PC-3 (cell line): ENCODE results near the gene MRPL39. TPM values are rescaled to one million over a fixed set of nuclear protein-coding genes. Genes with fewer than 3 reads are reported as not detected.

Experiments
- ATAC-seq: fragments of 200-7000 bp; cut with Tn5 transposase; 2 replicates; pipeline ENCODE4 v1.9.1; 2020; ENCODE audit warnings: mild to moderate bottlenecking, moderate library complexity
- BruUV-seq: library from RNA; stranded (reverse); fragments of 400-500 nt; replicated peaks from 2 replicates; lab custom pipeline; 2021; lab: Mats Ljungman, UMichigan
- CTCF ChIA-PET: fragments of 300-600 bp; sonication (Branson Sonifier 250); formaldehyde crosslinking; loops from one replicate; lab custom pipeline; 2022; ENCODE audit warnings: antibody characterized with exemption; lab: Charles Lee
- POLR2A ChIA-PET: fragments of 300-600 bp; sonication (Branson Sonifier 250); formaldehyde crosslinking; loops from one replicate; lab custom pipeline; 2022; ENCODE audit warnings: antibody characterized with exemption; ENCODE audit not compliant: unreplicated experiment; lab: Charles Lee
- DNase-seq: peaks from one replicate; pipeline ENCODE4 v3.0.0-alpha.2; 2015
- H2AFZ ChIP-seq: fragments of 300-600 bp; sonication (generic); 2 replicates; pipeline ENCODE4 v1.6.0; 2016; ENCODE audit warnings: antibody characterized with exemption, low read length
- H3F3A ChIP-seq: fragments of 300-600 bp; sonication (generic); one replicate; pipeline ENCODE4 v1.6.0; 2017; ENCODE audit warnings: antibody characterized with exemption, low read length, control low read depth, mild to moderate bottlenecking; ENCODE audit not compliant: unreplicated experiment
- H3K27ac ChIP-seq: fragments of 300-600 bp; sonication (generic); 2 replicates; pipeline ENCODE4 v1.5.1; 2016; ENCODE audit warnings: mild to moderate bottlenecking, low read length
- H3K27me3 ChIP-seq: fragments of 300-600 bp; sonication (generic); 2 replicates; pipeline ENCODE4 v1.6.1; 2016; ENCODE audit warnings: low read length, mixed read lengths
- H3K36me3 ChIP-seq: fragments of 300-600 bp; sonication (generic); 2 replicates; pipeline ENCODE4 v1.6.1; 2016; ENCODE audit warnings: low read depth, mixed run types, low read length, mixed read lengths
- H3K4me1 ChIP-seq: fragments of 300-600 bp; sonication (generic); 2 replicates; pipeline ENCODE4 v1.5.1; 2016; ENCODE audit warnings: low read length; ENCODE audit not compliant: insufficient read depth
- H3K4me2 ChIP-seq: fragments of 300-600 bp; sonication (generic); 2 replicates; pipeline ENCODE4 v1.6.0; 2016; ENCODE audit warnings: low read length
- H3K4me3 ChIP-seq: fragments of 300-600 bp; sonication (generic); 2 replicates; pipeline ENCODE4 v1.5.1; 2016; ENCODE audit warnings: mild to moderate bottlenecking, low read length, mixed read lengths
- H3K79me2 ChIP-seq: fragments of 300-600 bp; sonication (generic); 2 replicates; pipeline ENCODE4 v1.6.1; 2017; ENCODE audit warnings: low read length, mixed read lengths
- H3K9ac ChIP-seq: fragments of 300-600 bp; sonication (generic); 2 replicates; pipeline ENCODE4 v1.6.0; 2016; ENCODE audit warnings: mild to moderate bottlenecking, low read length
- H3K9me2 ChIP-seq: fragments of 300-600 bp; sonication (generic); replicated peaks from 2 replicates; pipeline ENCODE4 v1.6.1; 2016; ENCODE audit warnings: mixed run types, low read length, mixed read lengths
- H3K9me3 ChIP-seq: fragments of 300-600 bp; sonication (generic); 2 replicates; pipeline ENCODE4 v1.6.1; 2016; ENCODE audit warnings: low read length, mixed read lengths
- H4K20me1 ChIP-seq: fragments of 300-600 bp; sonication (generic); 2 replicates; pipeline ENCODE4 v1.6.1; 2016; ENCODE audit warnings: low read length, mixed read lengths
- EZH2 ChIP-seq: fragments of 300-600 bp; sonication (generic); IDR thresholded peaks from one replicate; pipeline ENCODE4 v1.6.1; 2017; ENCODE audit warnings: antibody characterized with exemption, mild to moderate bottlenecking, low read length; ENCODE audit not compliant: unreplicated experiment
- EZH2phosphoT487 ChIP-seq: fragments of 300-600 bp; sonication (generic); IDR thresholded peaks from 2 replicates; pipeline ENCODE4 v1.6.1; 2018; ENCODE audit warnings: mild to moderate bottlenecking, antibody characterized with exemption, low read length, borderline replicate concordance
- intact Hi-C: fragments of 100-400 bp; cut with micrococcal nuclease; formaldehyde crosslinking; loops from 2 replicates; pipeline ENCODE4 v1.9.0; 2023
- total RNA-seq: library from RNA; depleted of rRNA; stranded (reverse); fragments of >200 nt; gene quantifications from 2 replicates; pipeline ENCODE4 v1.2.3, GENCODE V29; 2014
- TF ChIP-seq, protein P1 (sequence below): fragments of 300-600 bp; sonication (generic); conservative IDR thresholded peaks from 2 replicates; pipeline ENCODE4 v1.5.1; 2017; ENCODE audit warnings: antibody characterized with exemption, low read depth, mild to moderate bottlenecking, low read length

MRPL39 gene
- total RNA-seq, 1 experiment from 2014 or later = 107 TPM

DNA sequence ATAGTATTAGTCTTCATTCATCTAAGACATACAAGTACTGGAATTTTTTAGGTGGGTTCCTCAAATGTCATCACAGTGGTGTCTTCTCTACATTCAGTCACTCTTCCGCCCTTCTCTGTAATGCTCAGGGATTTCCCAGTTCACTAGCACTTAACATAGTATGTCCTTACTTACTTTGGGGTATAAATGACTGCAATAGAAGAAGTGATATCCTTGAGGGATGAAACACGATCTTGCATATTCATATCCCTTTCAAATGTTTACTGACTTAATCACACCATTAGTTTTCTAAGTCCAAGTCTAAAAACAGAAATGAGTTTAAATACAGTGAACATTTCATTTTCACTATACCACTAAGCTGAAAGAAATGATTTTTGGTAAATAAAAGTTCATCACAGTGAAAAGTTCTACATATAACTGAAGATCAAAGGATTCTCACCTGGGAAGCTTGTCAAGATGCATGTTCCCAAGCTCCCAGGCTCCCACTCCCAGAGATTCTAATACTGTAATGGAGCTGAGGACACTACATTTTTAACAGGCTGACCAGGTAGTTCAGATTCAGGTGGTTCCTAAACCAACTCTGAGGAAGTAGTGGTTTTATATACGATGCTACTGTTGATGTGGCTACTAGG is 29.7 kb downstream of the MRPL39 start:
- Histone ChIP-seq H3K27me3 (no peaks in the 10 kb centered on the region), H3F3A (peaks cover 6% of the 10 kb centered on the region), H3K79me2 (no peaks in the 10 kb centered on the region), H3K9ac (no peak overlapping the region), H3K36me3 (peaks cover 8% of the 10 kb centered on the region), H3K4me2 (no peak overlapping the region), H3K4me3 (no peak overlapping the region), H2AFZ (no peak overlapping the region), H3K9me2 (no peaks in the 10 kb centered on the region), H3K4me1 (peaks cover 48% of the 10 kb centered on the region), H4K20me1 (no peaks in the 10 kb centered on the region), H3K9me3 (no peaks in the 10 kb centered on the region), H3K27ac (no peak overlapping the region)
- POLR2A ChIA-PET = no interaction called here
- DNase-seq (no peak), ATAC-seq (no peak)
- BruUV-seq = no TSS peak
- intact Hi-C loops = no loop called here
- TF ChIP-seq, protein P1, sequence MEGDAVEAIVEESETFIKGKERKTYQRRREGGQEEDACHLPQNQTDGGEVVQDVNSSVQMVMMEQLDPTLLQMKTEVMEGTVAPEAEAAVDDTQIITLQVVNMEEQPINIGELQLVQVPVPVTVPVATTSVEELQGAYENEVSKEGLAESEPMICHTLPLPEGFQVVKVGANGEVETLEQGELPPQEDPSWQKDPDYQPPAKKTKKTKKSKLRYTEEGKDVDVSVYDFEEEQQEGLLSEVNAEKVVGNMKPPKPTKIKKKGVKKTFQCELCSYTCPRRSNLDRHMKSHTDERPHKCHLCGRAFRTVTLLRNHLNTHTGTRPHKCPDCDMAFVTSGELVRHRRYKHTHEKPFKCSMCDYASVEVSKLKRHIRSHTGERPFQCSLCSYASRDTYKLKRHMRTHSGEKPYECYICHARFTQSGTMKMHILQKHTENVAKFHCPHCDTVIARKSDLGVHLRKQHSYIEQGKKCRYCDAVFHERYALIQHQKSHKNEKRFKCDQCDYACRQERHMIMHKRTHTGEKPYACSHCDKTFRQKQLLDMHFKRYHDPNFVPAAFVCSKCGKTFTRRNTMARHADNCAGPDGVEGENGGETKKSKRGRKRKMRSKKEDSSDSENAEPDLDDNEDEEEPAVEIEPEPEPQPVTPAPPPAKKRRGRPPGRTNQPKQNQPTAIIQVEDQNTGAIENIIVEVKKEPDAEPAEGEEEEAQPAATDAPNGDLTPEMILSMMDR = no peak
- TF ChIP-seq EZH2 = no peak
- TF ChIP-seq EZH2phosphoT487 = no peak
- CTCF ChIA-PET = no interaction called here

DNA sequence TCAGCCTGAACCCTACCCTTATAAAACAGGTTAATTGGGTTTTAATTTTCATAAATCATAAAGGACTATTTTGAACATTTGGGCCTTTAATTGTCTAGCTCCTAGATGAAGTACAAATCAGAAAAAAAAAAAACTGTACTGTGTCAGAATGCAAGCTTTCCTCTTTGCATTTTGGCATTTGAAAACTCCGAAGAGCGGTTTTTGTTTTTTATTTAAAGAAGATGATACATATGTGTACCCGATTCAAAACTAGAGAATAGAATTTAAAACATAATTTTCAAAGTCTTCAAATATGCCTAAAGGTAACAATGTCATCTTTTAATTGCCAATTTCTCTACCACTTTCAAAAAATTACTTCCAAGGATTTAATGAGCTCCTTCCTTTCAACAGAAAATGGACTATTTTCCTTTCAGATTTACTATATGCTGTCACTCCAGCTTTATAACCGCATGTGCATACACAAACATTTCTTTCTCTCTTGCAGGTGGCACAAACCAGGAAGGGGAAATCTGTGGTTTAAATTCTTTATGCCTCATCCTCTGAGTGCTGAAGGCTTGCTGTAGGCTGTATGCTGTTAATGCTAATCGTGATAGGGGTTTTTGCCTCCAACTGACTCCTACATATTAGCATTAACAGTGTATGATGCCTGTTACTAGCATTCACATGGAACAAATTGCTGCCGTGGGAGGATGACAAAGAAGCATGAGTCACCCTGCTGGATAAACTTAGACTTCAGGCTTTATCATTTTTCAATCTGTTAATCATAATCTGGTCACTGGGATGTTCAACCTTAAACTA is 33.7 kb downstream of the MRPL39 start:
- Histone ChIP-seq H2AFZ (no peak overlapping the region), H3K9me3 (no peaks in the 10 kb centered on the region), H3F3A (peaks cover 6% of the 10 kb centered on the region), H3K4me2 (peak overlapping the region; percentile 71), H3K27me3 (no peaks in the 10 kb centered on the region), H4K20me1 (no peaks in the 10 kb centered on the region), H3K4me1 (peaks cover 59% of the 10 kb centered on the region), H3K79me2 (no peaks in the 10 kb centered on the region), H3K4me3 (peak overlapping the region; percentile 8), H3K9me2 (no peaks in the 10 kb centered on the region), H3K9ac (peak overlapping the region; percentile 56), H3K36me3 (peaks cover 6% of the 10 kb centered on the region), H3K27ac (peak overlapping the region; percentile 87)
- TF ChIP-seq EZH2phosphoT487 (no peak), EZH2 (no peak)
- TF ChIP-seq, protein P1 = no peak
- no TSS peak for BruUV-seq
- ChIA-PET CTCF (interaction anchor here (0.6 to 0.8 kb wide), 2 partner anchors 187 to 290 kb away, joined by 3 read pairs; no protein-coding TSS in a partner anchor), POLR2A (no interaction called here)
- intact Hi-C loops = loop anchor here (5.0 kb wide), 3 partner anchors 66 to 151 kb away; no protein-coding TSS in a partner anchor
- DNase-seq (peak; percentile 97), ATAC-seq (peak; percentile 98)
